HepG2 (cell line): Measurements from ENCODE around the gene TLE1. TPM values are rescaled to one million over a fixed set of nuclear protein-coding genes. Genes with fewer than 3 reads are reported as not detected.

ENCODE experiments used
- BCL3 ChIP-seq: sonication (generic); formaldehyde crosslinking; IDR thresholded peaks from 2 replicates; pipeline ENCODE4 v1.5.1; 2020; ENCODE audit warnings: mild to moderate bottlenecking, missing genetic modification reagents, moderate library complexity
- EP300 ChIP-seq, 3 experiments: sonication (generic) in 1 of 3; formaldehyde crosslinking in 1 of 3; IDR thresholded peaks; 2 replicates each; pipeline versions ENCODE4 v1.5.1 to v1.6.1; 2011 to 2020; ENCODE audit warnings: low read depth in 2 of 3, low read length in 2 of 3, borderline replicate concordance in 1 of 3, improper control_type of control experiment in 1 of 3, mild to moderate bottlenecking in 1 of 3, missing genetic modification reagents in 1 of 3, moderate library complexity in 1 of 3
- FOXO1 ChIP-seq: sonication (generic); formaldehyde crosslinking; IDR thresholded peaks from 2 replicates; pipeline ENCODE4 v1.4.0; 2020; ENCODE audit warnings: missing genetic modification reagents
- MAZ ChIP-seq, 2 experiments: sonication (generic) in 1 of 2; formaldehyde crosslinking in 1 of 2; IDR thresholded peaks; 2 replicates each; pipeline versions ENCODE4 v1.5.0 to v1.6.1; 2012 to 2020; ENCODE audit warnings: low read depth in 2 of 2, mild to moderate bottlenecking in 2 of 2, borderline replicate concordance in 1 of 2, improper control_type of control experiment in 1 of 2, low read length in 1 of 2, missing genetic modification reagents in 1 of 2, moderate library complexity in 1 of 2
- MED1 ChIP-seq: sonication (generic); formaldehyde crosslinking; IDR thresholded peaks from 2 replicates; pipeline ENCODE4 v1.4.0; 2020; ENCODE audit warnings: missing genetic modification reagents
- PBX2 ChIP-seq: IDR thresholded peaks from 2 replicates; pipeline ENCODE4 v1.6.1; 2016; ENCODE audit warnings: control low read depth
- PRMT3 ChIP-seq: sonication (generic); formaldehyde crosslinking; IDR thresholded peaks from 2 replicates; pipeline ENCODE4 v1.8.1; 2022; ENCODE audit warnings: low read depth, mild to moderate bottlenecking, moderate library complexity, missing genetic modification reagents, borderline replicate concordance
- RARA ChIP-seq: IDR thresholded peaks from 2 replicates; pipeline ENCODE4 v1.6.1; 2016; ENCODE audit warnings: missing genetic modification reagents, missing compliant biosample characterization
- SNAPC4 ChIP-seq: sonication (generic); formaldehyde crosslinking; IDR thresholded peaks from 2 replicates; pipeline ENCODE4 v1.4.0; 2020; ENCODE audit warnings: mild to moderate bottlenecking, missing genetic modification reagents
- ZNF142 ChIP-seq: sonication (generic); formaldehyde crosslinking; IDR thresholded peaks from 2 replicates; pipeline ENCODE4 v1.4.0; 2020; ENCODE audit warnings: missing genetic modification reagents
- ZNF383 ChIP-seq: sonication (generic); formaldehyde crosslinking; IDR thresholded peaks from 2 replicates; pipeline ENCODE4 v1.4.0; 2020; ENCODE audit warnings: missing genetic modification reagents, mild to moderate bottlenecking, borderline replicate concordance
- ZNF629 ChIP-seq: sonication (generic); formaldehyde crosslinking; conservative IDR thresholded peaks from 2 replicates; pipeline ENCODE4 v1.5.0; 2020; ENCODE audit warnings: missing genetic modification reagents
- ZNF777 ChIP-seq: sonication (generic); formaldehyde crosslinking; IDR thresholded peaks from 2 replicates; pipeline ENCODE4 v1.4.0; 2020; ENCODE audit warnings: missing genetic modification reagents
- polyA plus RNA-seq, 8 experiments: library from polyadenylated mRNA; depleted of rRNA in 3 of 8; stranded (reverse) in 7 of 8; unstranded in 1 of 8; fragments of >200 nt; fragmentation: Illumina TruSeq in 4 of 8; extraction: Trizol in 4 of 8; gene quantifications; 2 replicates each; pipeline versions ENCODE4 v1.2.1 to v1.2.3, GENCODE V29; 2011 to 2016; ENCODE audit warnings: low read depth in 4 of 8, missing spikeins in 1 of 8, mixed read lengths in 1 of 8; ENCODE audit not compliant: insufficient read depth in 1 of 8
- total RNA-seq, 5 experiments: library from RNA; depleted of rRNA; stranded (reverse); fragments of >200 nt; fragmentation: Illumina TruSeq; extraction: Trizol; gene quantifications; 2 replicates each; pipeline ENCODE4 v1.2.3, GENCODE V29; 2016; ENCODE audit warnings: low read depth in 1 of 5

The TLE1 gene
- total and polyA plus RNA-seq, 2 of the 13 experiments (the other 11 are each of a cell fraction or from before 2014, with no cell fraction given) = 35.9 to 109 TPM

- TF ChIP-seq ZNF142 (CRISPR knock-in tag) (no peak), ZNF629 (CRISPR knock-in tag) (0 out of 2 replicates have a peak, but pooled peaks have one; percentile 17), ZNF777 (0 out of 2 replicates have a peak, but pooled peaks have one; percentile 19), PBX2 (CRISPR knock-in tag) (no peak), SNAPC4 (CRISPR knock-in tag) (no peak), BCL3 (CRISPR knock-in tag) (no peak), PRMT3 (CRISPR knock-in tag) (no peak), ZNF383 (no peak), RARA (CRISPR knock-in tag) (peak; percentile 60), MED1 (CRISPR knock-in tag) (peak; percentile 24; the same call in 1 of the 2 replicates), EP300 (IDR thresholded peaks at IDR 0.05; ENCODE audit: low read depth in 2 of 2, low read length in 2 of 2) (peak in 1 of 2 experiments; percentile 51; a peak in 2 of 4 replicates), EP300 (CRISPR knock-in tag; IDR thresholded peaks at IDR 0.05; ENCODE audit: borderline replicate concordance) (no peak), MAZ (IDR thresholded peaks at IDR 0.05; ENCODE audit: borderline replicate concordance, low read depth, low read length) (no peak), MAZ (CRISPR knock-in tag; IDR thresholded peaks at IDR 0.05; ENCODE audit: low read depth) (no peak), FOXO1 (CRISPR knock-in tag) (peak; percentile 14; the same call in 1 of the 2 replicates)
These were observed 3.4 kb downstream of the TLE1 start (continued) for GRCh38 chr9:81685763-81686613.
